Measurements from ENCODE around the gene ALDH1A1. TPM values are rescaled to one million over a fixed set of nuclear protein-coding genes. Genes with fewer than 3 reads are reported as not detected.

The ALDH1A1 gene
- polyA plus RNA-seq, 3 donors: 28.6 to 117 (median 105) TPM

DNA sequence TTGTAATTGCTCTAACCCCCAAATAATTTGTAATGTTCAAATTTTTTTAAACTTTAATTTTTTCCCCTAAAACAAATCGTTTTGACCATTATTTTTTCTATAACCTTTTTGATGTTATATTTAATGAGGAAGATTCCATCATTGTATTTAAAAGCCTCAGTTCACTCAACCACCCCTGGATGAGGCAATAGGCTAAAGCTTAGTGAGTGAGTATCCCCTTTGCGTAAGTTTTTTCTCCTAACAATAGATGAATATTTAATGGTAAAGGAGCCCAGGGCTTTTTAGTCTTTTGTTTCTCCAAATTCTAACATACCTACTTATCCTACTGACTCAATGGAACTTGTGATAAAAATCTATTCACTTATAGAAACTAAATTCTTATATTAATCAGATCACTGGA is 38.1 kb downstream of the ALDH1A1 start:
- no peaks in the 10 kb centered on the region for H3K9me3 ChIP-seq (replicated peaks in 1 of 2; ENCODE audit: control insufficient read depth in 1 of 2, insufficient read depth in 1 of 2, low read length in 2 of 2)
- H3K4me1 ChIP-seq (ENCODE audit: control insufficient read depth in 1 of 2, insufficient read depth in 2 of 2, low read length in 2 of 2): no peaks in the 10 kb centered on the region
- H3K9me3 Mint-ChIP-seq: peaks cover 0 to 1% (median 0%) of the 10 kb centered on the region in 7 donors
- H3K36me3 Mint-ChIP-seq: peaks cover 48 to 60% of the 10 kb centered on the region in 2 donors
- no peak overlapping the region for H3K4me2 ChIP-seq (replicated peaks; ENCODE audit: extremely low read depth, low read length, poor library complexity, severe bottlenecking)
- WGBS (ENCODE audit: insufficient coverage): no CpG with 5 or more reads among the region's 2 CpGs
- H3K27ac Mint-ChIP-seq: no peak overlapping the region
- peaks cover 5% of the 10 kb centered on the region for H3K4me1 Mint-ChIP-seq
- DNase-seq: no peak
- H3K27me3 Mint-ChIP-seq (ENCODE audit: low read depth in 3 of 3): peaks cover 0 to 3% (median 0%) of the 10 kb centered on the region in 3 donors
- no peak overlapping the region for H3K4me3 ChIP-seq (replicated peaks in 1 of 3; ENCODE audit: low read depth in 2 of 3, low read length in 3 of 3)
- intact Hi-C loops (cut with micrococcal nuclease): no loop called here
- H2AFZ ChIP-seq (ENCODE audit: insufficient read depth, low read depth, low read length, poor library complexity, severe bottlenecking): no peak overlapping the region
- no peaks in the 10 kb centered on the region for H3K79me2 ChIP-seq (ENCODE audit: insufficient read depth, low read length)
- H3K9ac ChIP-seq (ENCODE audit: insufficient read depth, low read length, poor library complexity, severe bottlenecking): no peak overlapping the region
- peaks cover 5 to 18% of the 10 kb centered on the region in 2 donors for H3K36me3 ChIP-seq (replicated peaks in 1 of 2; ENCODE audit: control insufficient read depth in 1 of 2, insufficient read depth in 2 of 2, low read length in 2 of 2)
- H3K27me3 ChIP-seq (ENCODE audit: control insufficient read depth in 2 of 2, insufficient read depth in 2 of 2, low read length in 2 of 2): no peaks in the 10 kb centered on the region
- H3K4me3 Mint-ChIP-seq: no peak overlapping the region
- no peaks in the 10 kb centered on the region for H4K20me1 ChIP-seq (ENCODE audit: insufficient read depth, low read length)
- no peak overlapping the region for H3K27ac ChIP-seq (ENCODE audit: low read depth in 1 of 2, low read length in 2 of 2)
- TF ChIP-seq, protein P1, sequence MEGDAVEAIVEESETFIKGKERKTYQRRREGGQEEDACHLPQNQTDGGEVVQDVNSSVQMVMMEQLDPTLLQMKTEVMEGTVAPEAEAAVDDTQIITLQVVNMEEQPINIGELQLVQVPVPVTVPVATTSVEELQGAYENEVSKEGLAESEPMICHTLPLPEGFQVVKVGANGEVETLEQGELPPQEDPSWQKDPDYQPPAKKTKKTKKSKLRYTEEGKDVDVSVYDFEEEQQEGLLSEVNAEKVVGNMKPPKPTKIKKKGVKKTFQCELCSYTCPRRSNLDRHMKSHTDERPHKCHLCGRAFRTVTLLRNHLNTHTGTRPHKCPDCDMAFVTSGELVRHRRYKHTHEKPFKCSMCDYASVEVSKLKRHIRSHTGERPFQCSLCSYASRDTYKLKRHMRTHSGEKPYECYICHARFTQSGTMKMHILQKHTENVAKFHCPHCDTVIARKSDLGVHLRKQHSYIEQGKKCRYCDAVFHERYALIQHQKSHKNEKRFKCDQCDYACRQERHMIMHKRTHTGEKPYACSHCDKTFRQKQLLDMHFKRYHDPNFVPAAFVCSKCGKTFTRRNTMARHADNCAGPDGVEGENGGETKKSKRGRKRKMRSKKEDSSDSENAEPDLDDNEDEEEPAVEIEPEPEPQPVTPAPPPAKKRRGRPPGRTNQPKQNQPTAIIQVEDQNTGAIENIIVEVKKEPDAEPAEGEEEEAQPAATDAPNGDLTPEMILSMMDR (IDR thresholded peaks at IDR 0.05): no peak

DNA sequence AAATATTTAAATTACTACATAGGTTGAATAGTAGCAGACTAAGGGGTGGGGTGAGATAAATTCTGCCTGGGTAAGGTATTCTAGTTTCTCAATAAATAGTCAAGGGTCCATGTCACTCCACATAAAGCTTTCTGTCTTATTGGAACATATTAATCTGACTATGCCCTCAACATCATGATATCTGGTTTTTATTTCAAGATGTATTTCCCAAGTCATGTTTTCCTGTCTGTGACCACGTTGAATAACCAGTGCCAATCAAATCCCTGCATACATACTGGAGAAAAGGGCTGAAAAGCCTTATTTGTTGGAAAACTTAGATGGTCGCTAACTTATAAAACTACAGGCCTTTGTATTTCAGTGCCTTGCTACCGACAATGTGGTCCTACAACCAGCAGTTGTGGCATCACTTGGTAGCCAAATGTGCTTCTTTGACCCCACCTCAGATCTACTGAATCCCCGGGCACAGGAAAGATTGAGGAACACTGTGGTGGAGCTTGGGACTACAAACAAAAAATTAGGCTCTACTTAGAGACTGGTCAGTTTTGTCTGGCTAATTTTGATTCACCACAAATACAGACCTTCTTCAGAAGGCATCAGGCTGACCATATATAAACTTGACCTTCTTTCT is 39.4 kb downstream of the ALDH1A1 start:
- TF ChIP-seq, protein P1 (IDR thresholded peaks at IDR 0.05): no peak
- H3K36me3 ChIP-seq (replicated peaks in 1 of 2; ENCODE audit: control insufficient read depth in 1 of 2, insufficient read depth in 2 of 2, low read length in 2 of 2): peaks cover 3 to 18% of the 10 kb centered on the region in 2 donors
- intact Hi-C loops (cut with micrococcal nuclease): no loop called here
- Mint-ChIP-seq H3K9me3 (peaks cover 0 to 1% (median 0%) of the 10 kb centered on the region in 7 donors), H3K36me3 (peaks cover 45 to 55% of the 10 kb centered on the region in 2 donors), H3K27me3 (ENCODE audit: low read depth in 3 of 3) (peaks cover 0 to 2% (median 0%) of the 10 kb centered on the region in 3 donors), H3K27ac (no peak overlapping the region), H3K4me1 (peaks cover 5% of the 10 kb centered on the region), H3K4me3 (no peak overlapping the region)
- no peak overlapping the region for H3K27ac ChIP-seq (ENCODE audit: low read depth in 1 of 2, low read length in 2 of 2)
- no peak overlapping the region for H3K4me3 ChIP-seq (replicated peaks in 1 of 3; ENCODE audit: low read depth in 2 of 3, low read length in 3 of 3)
- WGBS (ENCODE audit: insufficient coverage): 80% methylated on average over 3 of the region's 4 CpGs
- H3K27me3 ChIP-seq (ENCODE audit: control insufficient read depth in 2 of 2, insufficient read depth in 2 of 2, low read length in 2 of 2): no peaks in the 10 kb centered on the region
- H3K4me1 ChIP-seq (ENCODE audit: control insufficient read depth in 1 of 2, insufficient read depth in 2 of 2, low read length in 2 of 2): no peaks in the 10 kb centered on the region
- no peaks in the 10 kb centered on the region for H3K79me2 ChIP-seq (ENCODE audit: insufficient read depth, low read length)
- H2AFZ ChIP-seq (ENCODE audit: insufficient read depth, low read depth, low read length, poor library complexity, severe bottlenecking): no peak overlapping the region
- no peaks in the 10 kb centered on the region for H3K9me3 ChIP-seq (replicated peaks in 1 of 2; ENCODE audit: control insufficient read depth in 1 of 2, insufficient read depth in 1 of 2, low read length in 2 of 2)
- no peaks in the 10 kb centered on the region for H4K20me1 ChIP-seq (ENCODE audit: insufficient read depth, low read length)
- no peak overlapping the region for H3K4me2 ChIP-seq (replicated peaks; ENCODE audit: extremely low read depth, low read length, poor library complexity, severe bottlenecking)
- no peak overlapping the region for H3K9ac ChIP-seq (ENCODE audit: insufficient read depth, low read length, poor library complexity, severe bottlenecking)
- no peak for DNase-seq

Measured in CD14-positive monocyte (primary cell).